ENCODE data around the gene NRDC.
"Not testable (repeated sequence)": the region's sequence is repeated elsewhere in the genome, so short reads cannot be mapped to it uniquely, and the experiment has no call there.

NRDC gene

DNA sequence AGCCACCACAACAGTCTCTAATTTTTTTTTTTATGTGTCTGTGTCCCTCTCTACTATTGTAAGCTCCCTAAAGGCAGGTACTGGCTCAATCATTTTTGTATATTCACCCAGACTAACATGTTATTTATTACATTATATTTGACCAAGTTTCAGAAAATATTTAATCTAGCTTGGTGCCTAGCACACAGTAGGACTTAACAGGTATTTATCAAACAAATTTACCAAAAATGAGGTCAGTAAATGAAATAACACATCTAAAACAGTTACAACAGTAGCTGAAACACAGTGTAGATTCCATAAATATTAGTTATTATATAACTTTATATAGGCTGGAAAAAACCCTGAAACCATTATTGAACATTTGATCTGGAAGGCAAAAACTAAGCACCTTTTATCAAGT is 2.7 kb downstream of the NRDC start:
- Histone ChIP-seq H2AFZ (no peak overlapping the region), H3K79me2 (peaks cover 39% of the 10 kb centered on the region), H3K27me3 (ENCODE audit: control insufficient read depth, insufficient read depth, low read length) (no peaks in the 10 kb centered on the region), H3K9ac (no peak overlapping the region), H3K4me2 (ENCODE audit: low read length) (no peak overlapping the region), H3K27ac (no peak overlapping the region), H3K4me3 (ENCODE audit: low read depth, low read length) (no peak overlapping the region), H3K36me3 (ENCODE audit: control insufficient read depth, insufficient read depth, low read length) (no peaks in the 10 kb centered on the region), H3K9me3 (ENCODE audit: control insufficient read depth, low read length) (no peaks in the 10 kb centered on the region), H3K4me1 (peaks cover 5% of the 10 kb centered on the region)
- TF ChIP-seq, protein P1, sequence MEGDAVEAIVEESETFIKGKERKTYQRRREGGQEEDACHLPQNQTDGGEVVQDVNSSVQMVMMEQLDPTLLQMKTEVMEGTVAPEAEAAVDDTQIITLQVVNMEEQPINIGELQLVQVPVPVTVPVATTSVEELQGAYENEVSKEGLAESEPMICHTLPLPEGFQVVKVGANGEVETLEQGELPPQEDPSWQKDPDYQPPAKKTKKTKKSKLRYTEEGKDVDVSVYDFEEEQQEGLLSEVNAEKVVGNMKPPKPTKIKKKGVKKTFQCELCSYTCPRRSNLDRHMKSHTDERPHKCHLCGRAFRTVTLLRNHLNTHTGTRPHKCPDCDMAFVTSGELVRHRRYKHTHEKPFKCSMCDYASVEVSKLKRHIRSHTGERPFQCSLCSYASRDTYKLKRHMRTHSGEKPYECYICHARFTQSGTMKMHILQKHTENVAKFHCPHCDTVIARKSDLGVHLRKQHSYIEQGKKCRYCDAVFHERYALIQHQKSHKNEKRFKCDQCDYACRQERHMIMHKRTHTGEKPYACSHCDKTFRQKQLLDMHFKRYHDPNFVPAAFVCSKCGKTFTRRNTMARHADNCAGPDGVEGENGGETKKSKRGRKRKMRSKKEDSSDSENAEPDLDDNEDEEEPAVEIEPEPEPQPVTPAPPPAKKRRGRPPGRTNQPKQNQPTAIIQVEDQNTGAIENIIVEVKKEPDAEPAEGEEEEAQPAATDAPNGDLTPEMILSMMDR (IDR thresholded peaks at IDR 0.05), result no peak

DNA sequence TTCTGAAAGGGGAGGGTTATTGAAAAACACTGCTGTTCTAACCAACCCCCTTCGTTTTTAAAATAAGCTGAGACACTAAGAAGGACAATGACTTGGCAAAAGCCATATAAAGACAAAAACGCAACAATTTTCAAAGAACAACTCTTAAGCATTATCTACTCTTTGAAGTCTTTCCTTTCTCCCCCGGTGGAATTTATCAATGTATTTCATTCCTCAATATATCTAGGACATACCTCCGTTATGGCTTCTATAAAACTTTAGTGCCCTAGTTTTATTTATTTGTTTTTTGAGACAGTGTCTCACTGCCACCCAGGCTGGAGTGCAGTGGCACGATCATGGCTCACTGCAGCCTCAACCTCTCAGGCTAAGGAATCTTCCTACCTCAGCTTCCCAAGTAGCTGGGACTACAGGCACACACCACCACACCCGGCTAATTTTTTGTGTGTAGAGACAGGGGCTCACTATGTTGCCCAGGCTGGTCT is 3.2 kb downstream of the NRDC start:
- Histone ChIP-seq H3K27ac (no peak overlapping the region), H3K79me2 (peaks cover 39% of the 10 kb centered on the region), H3K4me1 (peaks cover 5% of the 10 kb centered on the region), H3K4me3 (ENCODE audit: low read depth, low read length) (no peak overlapping the region), H3K9me3 (ENCODE audit: control insufficient read depth, low read length) (no peaks in the 10 kb centered on the region), H2AFZ (no peak overlapping the region), H3K9ac (no peak overlapping the region), H3K27me3 (ENCODE audit: control insufficient read depth, insufficient read depth, low read length) (no peaks in the 10 kb centered on the region), H3K36me3 (ENCODE audit: control insufficient read depth, insufficient read depth, low read length) (no peaks in the 10 kb centered on the region), H3K4me2 (ENCODE audit: low read length) (no peak overlapping the region)
- TF ChIP-seq, protein P1 (IDR thresholded peaks at IDR 0.05), result no peak

DNA sequence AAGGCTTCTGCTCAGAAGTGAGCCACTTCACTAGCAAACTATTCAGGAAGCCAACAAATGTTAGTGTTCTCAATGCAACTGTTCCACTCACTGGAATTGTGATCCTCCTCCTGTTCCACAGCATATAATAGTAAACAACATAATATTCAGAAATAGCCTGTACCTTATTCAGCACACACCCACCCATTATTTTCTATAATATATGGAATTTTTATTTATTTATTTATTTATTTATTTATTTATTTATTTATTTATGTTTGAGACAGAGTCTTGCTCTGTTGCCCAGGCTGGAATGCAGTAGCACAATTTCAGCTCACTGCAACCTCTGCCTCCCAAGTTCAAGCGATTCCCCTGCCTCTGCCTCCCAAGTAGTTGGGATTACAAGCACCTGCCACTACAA is 5.3 kb downstream of the NRDC start:
- H3K9me3 ChIP-seq (ENCODE audit: control insufficient read depth, low read length); H3K4me3 ChIP-seq (ENCODE audit: low read depth, low read length); H3K9ac ChIP-seq; H3K4me2 ChIP-seq (ENCODE audit: low read length); H3K27me3 ChIP-seq (ENCODE audit: control insufficient read depth, insufficient read depth, low read length); H3K36me3 ChIP-seq (ENCODE audit: control insufficient read depth, insufficient read depth, low read length); H3K4me1 ChIP-seq; H3K27ac ChIP-seq; H2AFZ ChIP-seq: not testable (repeated sequence)
- H3K79me2 ChIP-seq, result peaks cover 39% of the 10 kb centered on the region

DNA sequence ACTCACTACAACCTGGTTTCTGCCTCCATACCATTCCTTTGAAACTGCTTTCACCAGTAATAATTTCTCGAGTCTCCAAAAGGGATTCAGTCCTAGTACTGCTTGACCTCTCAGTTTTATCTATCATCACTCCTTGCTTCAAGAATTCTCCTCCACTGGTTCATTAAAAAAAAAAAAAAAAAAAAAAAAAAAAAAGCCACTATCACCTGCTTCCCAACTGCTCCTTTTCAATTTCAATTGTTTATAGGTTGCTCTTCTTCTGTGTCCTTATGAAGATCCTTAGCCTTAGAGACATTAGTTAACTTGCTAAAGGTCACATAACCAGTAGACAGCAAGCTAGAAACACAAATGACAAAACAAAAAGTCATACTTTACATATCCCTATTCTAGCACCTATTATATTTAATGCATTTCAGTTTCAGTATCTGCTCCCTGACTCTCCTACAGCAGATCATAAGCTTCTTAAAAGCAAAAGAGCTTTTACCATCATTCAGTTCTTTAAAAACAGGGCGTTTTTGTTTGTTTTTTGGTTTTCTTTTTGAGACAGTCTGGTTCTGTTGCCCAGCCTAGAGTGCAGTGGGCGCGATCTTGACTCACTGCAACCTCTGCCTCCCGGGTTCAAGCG is 7.1 kb downstream of the NRDC start:
- Histone ChIP-seq H3K79me2 (peaks cover 23% of the 10 kb centered on the region), H3K9ac (no peak overlapping the region), H3K4me3 (ENCODE audit: low read depth, low read length) (no peak overlapping the region), H2AFZ (no peak overlapping the region), H3K9me3 (ENCODE audit: control insufficient read depth, low read length) (no peaks in the 10 kb centered on the region), H3K4me1 (peaks cover 3% of the 10 kb centered on the region), H3K4me2 (ENCODE audit: low read length) (no peak overlapping the region), H3K36me3 (ENCODE audit: control insufficient read depth, insufficient read depth, low read length) (no peaks in the 10 kb centered on the region), H3K27ac (no peak overlapping the region), H3K27me3 (ENCODE audit: control insufficient read depth, insufficient read depth, low read length) (no peaks in the 10 kb centered on the region)
- TF ChIP-seq, protein P1 (IDR thresholded peaks at IDR 0.05), result no peak

DNA sequence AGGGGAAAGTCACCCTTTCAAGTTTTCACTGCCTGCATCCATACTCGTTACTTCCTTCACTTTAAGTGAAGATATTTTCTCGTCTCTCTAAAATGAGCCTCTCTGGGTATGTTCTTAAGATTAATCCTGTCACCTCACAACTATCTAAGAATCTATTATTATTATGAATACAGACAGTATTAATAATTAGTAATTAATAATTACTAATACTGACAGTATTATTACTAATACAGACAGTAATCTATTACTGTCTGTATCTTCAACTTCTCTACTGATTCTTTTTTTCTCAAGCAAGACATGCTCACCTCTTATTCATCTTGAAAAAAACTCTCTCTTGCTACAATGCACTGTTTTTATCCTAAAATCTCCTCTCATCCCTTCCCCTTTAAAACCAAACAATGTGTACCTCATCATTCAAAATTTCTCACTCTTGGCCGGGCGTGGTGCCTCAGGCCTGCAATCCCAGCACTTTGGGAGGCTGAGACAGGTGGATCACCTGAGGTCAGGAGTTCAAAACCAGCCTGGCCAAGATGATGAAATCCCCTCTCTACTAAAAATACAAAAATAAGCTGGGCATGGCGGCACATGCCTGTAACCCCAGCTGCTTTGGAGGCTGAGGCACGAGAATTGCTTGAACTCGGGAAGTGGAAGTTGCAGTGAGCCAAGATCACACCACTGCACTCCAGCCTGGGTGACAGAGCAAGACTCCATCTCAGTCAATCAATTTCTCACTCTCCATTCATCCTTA is 7.8 kb downstream of the NRDC start:
- H3K9ac ChIP-seq, result no peak overlapping the region
- no peaks in the 10 kb centered on the region for H3K36me3 ChIP-seq (ENCODE audit: control insufficient read depth, insufficient read depth, low read length)
- no peak overlapping the region for H3K27ac ChIP-seq
- H2AFZ ChIP-seq, result no peak overlapping the region
- peaks cover 21% of the 10 kb centered on the region for H3K79me2 ChIP-seq
- peaks cover 3% of the 10 kb centered on the region for H3K4me1 ChIP-seq
- H3K27me3 ChIP-seq (ENCODE audit: control insufficient read depth, insufficient read depth, low read length), result no peaks in the 10 kb centered on the region
- TF ChIP-seq, protein P1 (IDR thresholded peaks at IDR 0.05), result no peak
- H3K4me3 ChIP-seq (ENCODE audit: low read depth, low read length), result no peak overlapping the region
- no peak overlapping the region for H3K4me2 ChIP-seq (ENCODE audit: low read length)
- no peaks in the 10 kb centered on the region for H3K9me3 ChIP-seq (ENCODE audit: control insufficient read depth, low read length)
